SK-N-DZ (cell line): ENCODE measurements around the gene LRP1B.
"Not testable (repeated sequence)": the region's sequence is repeated elsewhere in the genome, so short reads cannot be mapped to it uniquely, and the experiment has no call there.

Experiments used
- DNase-seq: peaks from one replicate; pipeline ENCODE4 v3.0.0-alpha.2; 2015; ENCODE audit warnings: low spot score

The LRP1B gene

DNA sequence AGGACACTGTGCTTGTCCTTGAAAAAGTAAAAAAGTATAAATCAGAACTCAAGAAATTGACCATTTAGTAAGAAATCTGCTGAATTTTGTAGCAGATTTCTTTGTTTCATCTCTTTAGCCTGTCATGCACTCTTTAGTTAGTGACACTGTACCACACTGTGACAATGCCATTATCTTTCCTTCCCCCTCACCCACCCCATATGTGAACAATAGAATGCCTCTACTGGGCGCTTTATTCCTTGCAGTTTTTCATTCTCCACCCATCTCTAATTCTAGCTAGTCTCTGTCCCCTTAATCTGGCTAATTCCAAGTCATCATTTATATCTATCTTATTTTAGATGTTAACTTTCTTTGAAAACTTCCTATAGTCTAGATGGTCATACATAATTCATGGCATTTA, 241.0 kb downstream of the LRP1B start:
- DNase-seq: no peak

DNA sequence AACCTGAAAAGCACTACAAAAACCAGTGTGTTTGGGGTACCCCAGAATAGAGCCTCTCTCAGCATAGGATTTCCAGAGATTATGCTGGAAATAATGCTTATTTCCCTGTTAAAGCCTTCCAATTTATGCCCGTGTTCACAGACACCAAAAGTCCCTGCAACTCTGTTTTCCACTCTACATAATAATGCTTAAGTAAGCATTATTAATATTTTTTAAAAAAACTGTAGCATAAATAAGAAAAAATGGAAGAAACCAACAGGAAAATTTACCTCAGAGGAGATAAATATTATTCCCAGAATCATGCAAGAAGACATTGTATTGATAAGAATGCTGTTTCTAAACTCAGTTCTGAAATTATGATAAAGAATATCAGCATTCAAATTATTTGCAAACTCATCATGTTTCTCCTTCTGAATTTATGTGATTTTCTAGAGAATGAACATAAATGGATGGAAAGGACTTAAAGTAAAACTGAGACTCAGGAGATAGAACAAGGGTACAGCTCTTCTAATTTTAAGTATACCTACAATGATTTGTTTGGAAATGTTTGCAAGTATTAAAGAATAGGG, 241.7 kb downstream of the LRP1B start:
- no peak for DNase-seq

DNA sequence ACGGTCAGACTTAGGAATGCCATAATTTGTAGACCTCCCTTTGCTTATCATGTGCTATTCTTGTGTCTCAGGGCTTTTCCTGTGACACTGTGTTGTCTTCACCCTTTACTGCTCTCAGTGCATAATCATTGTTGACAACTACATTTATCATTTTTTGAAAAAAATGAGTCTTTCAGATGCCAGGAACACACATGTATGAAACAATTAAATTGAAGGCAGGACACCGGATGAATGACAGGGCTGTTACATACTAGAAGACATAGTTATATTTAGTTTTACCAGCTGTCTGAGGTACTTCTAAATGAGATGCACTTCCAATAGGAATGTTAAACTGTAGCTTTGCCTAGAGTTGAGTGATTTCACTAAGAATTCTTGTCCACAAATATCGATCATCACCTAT, 243.5 kb downstream of the LRP1B start:
- no peak for DNase-seq

DNA sequence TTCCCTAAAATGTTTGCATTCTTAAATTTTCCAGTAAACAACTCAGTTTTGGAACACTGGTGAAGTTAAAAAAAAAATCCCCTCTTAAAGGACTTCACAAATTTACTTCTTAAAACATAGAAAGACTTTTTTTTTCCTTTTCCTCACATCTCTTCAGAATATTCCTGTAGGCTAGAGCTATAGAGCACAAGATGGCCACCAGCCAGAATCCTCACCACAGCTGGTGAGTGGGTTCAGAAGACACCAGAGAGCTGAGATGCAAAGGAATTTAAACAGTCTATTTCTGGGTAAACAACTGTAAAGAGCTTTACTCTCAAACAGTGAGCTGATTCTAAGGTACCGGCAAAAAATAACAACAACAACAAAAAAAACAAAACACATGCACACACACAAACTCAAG, 252.8 kb downstream of the LRP1B start:
- no peak for DNase-seq

DNA sequence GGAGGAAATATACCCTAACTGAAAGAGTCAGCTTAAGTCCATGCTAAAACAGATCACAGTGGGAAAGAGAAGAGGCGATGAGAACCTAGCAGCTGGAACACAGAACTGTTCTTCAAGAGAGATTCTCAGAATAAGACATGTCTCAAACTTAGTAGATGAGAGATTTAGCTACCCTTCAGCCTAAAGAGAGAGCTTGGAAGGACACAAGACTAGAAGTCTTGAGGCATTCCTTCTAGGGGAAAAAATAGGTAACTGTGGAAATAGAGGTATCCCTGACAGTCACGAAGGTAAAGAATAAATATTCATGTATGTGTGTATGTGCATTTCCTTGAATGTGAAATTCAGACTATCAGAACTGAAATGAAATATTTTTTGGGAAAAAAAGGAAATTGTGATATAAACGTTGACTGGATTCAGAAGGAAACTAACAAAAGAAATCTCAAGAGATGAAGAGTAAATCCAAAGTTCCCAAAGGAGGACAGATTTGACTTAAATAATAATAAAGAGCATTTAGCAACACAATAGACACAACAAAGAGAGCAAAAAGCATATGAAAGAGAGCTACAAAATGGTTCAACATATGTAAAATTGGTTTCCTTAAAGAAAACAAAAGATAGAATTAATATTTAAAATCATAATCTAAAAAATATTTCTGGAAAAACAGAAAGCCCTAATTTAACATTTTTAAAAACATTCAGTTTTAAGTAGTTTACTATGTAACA, 258.7 kb downstream of the LRP1B start:
- DNase-seq: no peak

DNA sequence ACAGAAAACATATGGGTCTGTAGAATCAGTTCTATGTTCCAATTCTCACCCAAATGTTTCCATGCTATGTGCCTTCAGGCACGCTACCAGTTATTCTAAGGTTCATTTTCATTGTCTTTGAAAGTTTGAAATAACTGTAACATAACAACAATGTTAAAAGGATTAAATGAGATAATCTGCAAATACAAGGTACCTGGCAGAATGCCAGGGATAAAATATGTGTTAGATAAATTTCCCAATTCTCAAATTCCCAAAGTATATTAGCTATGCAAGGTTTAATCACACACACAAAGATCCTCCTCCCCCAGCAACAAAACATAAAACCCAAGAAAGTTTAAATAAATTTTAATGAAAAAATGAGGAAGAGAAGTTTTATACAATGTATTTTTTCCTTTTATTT, 261.2 kb downstream of the LRP1B start:
- DNase-seq: no peak

DNA sequence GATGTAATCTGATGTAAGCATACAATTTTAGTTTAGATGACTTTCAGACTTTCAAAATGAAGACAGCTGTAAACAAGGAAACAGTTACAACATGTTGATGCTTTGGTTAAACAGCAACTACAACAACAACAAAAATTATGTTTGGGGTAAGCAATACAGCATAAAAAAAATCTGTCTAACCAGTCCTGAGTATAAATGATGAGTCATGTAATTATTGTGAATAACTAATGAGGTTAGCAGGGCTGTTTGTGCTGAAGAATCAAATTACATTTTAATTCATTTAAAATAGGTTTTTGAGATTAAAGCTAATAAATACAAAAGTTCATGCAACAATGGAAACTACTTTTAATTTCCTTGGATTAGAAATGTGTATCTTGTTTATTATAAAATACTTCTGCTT, 266.9 kb downstream of the LRP1B start:
- no peak for DNase-seq

DNA sequence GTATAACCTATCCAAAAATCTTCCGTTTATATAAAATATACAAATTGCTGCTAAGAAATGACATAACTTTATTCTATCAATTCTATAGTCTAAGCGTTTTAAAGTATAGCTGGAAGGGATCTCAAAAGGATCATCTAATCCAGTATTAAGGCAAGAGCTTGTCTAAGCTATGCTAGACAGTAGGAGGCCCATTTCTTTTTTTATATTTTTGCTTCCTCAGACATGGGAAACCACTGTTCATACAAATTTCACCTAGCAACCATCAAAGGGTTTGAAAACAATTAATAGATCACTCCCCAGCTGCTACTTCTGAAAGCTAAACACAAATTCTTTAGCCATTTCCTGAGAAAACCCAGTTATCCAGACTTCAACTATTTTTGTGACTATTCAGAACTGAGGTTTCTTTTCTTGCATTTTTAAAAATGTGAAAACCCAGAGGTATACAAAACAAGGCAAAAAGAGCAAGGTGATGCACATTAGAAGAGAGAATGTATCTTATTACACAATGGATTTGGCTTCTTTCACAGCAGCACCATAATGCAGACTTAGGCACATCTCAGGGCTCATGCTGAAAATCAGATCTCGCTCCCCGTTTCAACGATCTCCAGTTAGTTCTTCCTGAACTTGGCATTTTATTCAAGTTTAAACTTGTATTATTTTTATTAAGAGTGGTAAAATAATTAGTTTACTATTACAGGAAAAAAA, 274.4 kb downstream of the LRP1B start:
- DNase-seq: no peak

DNA sequence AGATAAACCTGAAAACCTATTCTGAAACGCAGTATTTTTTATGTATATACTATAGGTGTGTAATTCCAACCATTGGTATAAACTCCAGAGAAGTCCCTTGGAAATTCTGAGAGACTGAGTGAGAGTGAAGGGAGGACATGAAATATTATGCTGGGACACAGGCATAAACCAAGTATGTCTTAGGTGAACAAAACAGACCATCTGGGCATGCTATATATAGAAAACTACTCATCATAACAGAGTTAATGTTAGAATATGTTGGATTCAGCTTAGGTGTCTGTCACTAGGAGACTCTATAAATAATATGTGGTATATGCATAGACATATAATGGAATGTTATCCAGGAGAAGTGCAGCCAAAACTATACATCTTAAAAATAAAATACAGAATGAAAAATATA, 282.6 kb downstream of the LRP1B start:
- no peak for DNase-seq

DNA sequence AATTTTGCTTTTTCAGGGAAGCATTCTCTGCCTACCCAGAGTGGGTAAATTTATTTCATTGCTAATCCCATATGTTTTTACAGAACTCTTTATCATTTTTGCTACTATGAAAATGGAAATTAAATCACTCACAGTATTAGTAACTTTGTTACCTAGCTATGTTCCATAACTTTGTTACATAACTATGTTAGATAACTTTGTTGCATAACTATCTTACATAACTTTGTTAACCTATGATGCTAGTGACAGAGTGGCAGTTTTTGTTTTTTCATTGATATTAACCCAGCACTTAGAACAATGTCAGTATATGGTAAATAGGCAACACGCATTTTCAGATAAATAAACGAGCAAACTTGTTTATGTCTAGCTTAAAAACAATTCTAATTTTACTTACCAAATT, 286.6 kb downstream of the LRP1B start:
- no peak for DNase-seq

GRCh38 chr2:141835103-141835502, 295.7 kb downstream of the LRP1B start:
- DNase-seq: no peak

DNA sequence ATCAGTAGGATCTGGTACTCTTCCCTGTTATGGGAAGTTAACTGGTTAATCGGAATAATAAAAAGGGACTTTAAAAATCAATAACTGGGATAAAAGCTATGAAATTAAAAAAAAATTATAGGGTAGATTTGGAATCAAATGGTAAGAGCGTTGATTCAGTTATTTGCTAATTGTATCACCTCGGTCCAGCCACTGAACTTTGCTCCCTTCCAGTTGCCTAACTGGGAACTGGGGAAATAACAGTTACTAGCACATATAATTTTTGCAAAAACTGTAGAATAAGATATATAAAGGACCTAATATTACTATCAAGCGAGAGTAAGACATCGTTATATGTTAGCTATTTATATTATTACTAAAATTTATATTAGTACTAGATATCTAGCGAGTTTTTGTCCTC, 302.1 kb downstream of the LRP1B start:
- no peak for DNase-seq

GRCh38 chr2:141824790-141825189, 306.0 kb downstream of the LRP1B start:
- DNase-seq: no peak

DNA sequence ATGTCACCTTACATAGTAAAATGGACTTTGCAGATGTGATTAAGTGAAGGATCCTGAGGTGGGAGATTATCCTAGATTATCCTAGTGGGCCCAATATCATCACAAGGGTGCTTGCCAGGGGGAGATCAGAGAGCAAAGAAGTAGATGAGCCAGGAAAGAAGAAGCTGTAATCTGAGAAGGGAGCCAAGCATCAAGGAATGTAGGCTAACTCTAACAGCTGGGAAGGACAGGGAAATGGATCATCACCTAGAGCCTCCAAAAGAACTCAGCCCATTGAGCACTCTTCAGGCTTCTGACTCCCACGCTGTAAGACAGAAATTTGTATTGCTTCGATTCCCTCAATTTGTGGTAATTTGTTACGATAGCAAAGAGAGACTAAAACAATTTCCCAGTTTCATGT, 309.9 kb downstream of the LRP1B start:
- no peak for DNase-seq

- DNase-seq: not testable (repeated sequence)
These were observed 315.5 kb downstream of the LRP1B start for GRCh38 chr2:141815320-141815719.

- no peak for DNase-seq
These were observed 316.7 kb downstream of the LRP1B start for GRCh38 chr2:141814150-141814549.

DNA sequence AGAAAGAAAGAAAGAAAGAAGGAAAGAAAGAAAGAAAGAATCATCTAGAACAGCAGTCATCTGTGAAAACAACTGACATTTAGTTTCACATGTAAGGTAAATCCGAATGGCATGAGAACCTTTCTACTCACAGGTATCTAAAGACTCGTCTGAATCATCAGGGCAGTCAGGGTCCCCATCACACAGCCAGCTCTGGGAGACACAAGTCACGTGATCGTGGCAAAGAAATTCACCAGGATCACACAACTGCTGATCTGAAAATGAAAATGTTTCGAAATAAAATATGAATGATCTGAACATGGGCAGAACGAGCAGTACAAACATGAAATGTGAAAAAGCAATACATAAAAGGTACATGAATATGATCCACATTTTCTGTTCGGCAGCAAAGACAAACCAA, 320.7 kb downstream of the LRP1B start:
- no peak for DNase-seq

- DNase-seq: no peak
These were observed 324.7 kb downstream of the LRP1B start for GRCh38 chr2:141806090-141806489.

DNA sequence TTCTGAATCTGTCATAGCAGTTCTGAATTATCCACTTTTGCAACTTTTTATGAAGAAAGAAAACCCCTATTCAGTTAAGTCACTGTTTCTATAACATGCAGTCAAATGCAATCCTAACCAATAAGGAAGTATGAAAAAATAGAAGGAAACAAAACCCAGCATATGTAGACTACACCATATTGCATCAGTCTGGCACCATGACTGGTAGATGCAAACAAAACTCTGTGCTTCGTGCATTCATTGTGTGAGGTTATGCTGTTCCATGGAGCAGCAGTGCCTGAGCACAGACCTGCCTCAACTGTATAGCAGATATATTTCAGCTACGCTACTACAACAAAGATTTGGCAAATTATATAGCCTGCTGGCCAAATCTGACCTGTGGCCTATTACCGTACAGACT, 325.5 kb downstream of the LRP1B start:
- DNase-seq: no peak

- no peak for DNase-seq
These were observed 334.4 kb downstream of the LRP1B start for GRCh38 chr2:141796449-141796848.

GRCh38 chr2:141791521-141791920, 339.3 kb downstream of the LRP1B start:
- DNase-seq: no peak

GRCh38 chr2:141782574-141782973, 348.2 kb downstream of the LRP1B start:
- no peak for DNase-seq

DNA sequence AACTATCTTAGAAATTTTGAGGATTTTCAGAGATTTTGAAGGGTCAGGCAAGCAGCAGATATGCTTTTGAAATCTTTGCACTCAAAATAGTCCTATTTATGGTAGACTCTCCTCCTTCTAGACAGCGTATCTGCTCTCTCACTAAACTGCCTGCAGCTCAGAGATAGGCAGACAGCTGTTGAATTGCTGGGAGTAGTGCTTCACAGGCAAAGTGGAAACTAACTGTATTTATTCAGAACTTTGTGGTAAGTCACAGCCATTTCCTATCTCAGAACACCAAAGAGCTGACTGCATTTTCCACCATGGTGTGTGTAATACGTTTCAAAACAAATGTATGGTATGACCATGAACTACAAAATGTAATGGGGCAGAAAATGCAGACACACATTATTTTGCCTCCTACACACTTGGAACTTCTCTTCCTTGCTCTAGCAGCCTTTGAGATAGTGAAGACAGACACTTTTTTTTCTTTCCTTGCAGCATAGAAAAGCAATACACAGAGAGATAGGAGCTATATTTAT, 352.4 kb downstream of the LRP1B start:
- DNase-seq: no peak
